Natural killer cell (primary cell): ENCODE measurements around the gene PLXNA4. TPM values are rescaled to one million over a fixed set of nuclear protein-coding genes. Genes with fewer than 3 reads are reported as not detected.

Source experiments
- ATAC-seq, 3 donors: fragments of 150-1000 bp in 2 of 3; fragments of 200-7000 bp in 1 of 3; cut with Tn5 transposase; 1 replicate in 1 of 3; 2 replicates in 2 of 3; pipeline ENCODE4 v1.10.0; 2021; ENCODE audit warnings: mild to moderate bottlenecking in 2 of 3, moderate library complexity in 2 of 3
- DNase-seq, 2 donors: peaks; one replicate each; pipeline versions ENCODE4 v3.0.0 to v3.0.0-alpha.2; 2013 to 2021; ENCODE audit warnings: mixed read lengths in 1 of 2
- H3K27ac ChIP-seq: one replicate; pipeline ENCODE4 v1.5.1; 2013; ENCODE audit warnings: mild to moderate bottlenecking, low read length
- H3K27me3 ChIP-seq: one replicate; pipeline ENCODE4 v1.6.1; 2013; ENCODE audit warnings: low read length; ENCODE audit not compliant: control insufficient read depth, insufficient read depth
- H3K36me3 ChIP-seq: one replicate; pipeline ENCODE4 v1.6.1; 2013; ENCODE audit warnings: low read length; ENCODE audit not compliant: control insufficient read depth, insufficient read depth
- H3K4me1 ChIP-seq: one replicate; pipeline ENCODE4 v1.6.1; 2013; ENCODE audit warnings: low read length; ENCODE audit not compliant: control insufficient read depth, insufficient read depth
- H3K4me3 ChIP-seq: one replicate; pipeline ENCODE4 v1.5.1; 2013; ENCODE audit warnings: low read length
- H3K9me3 ChIP-seq: one replicate; pipeline ENCODE4 v1.6.1; 2013; ENCODE audit warnings: low read length; ENCODE audit not compliant: control insufficient read depth, insufficient read depth
- H3K27ac Mint-ChIP-seq, 2 donors: one replicate each; pipeline ENCODE4 v1.8.0; 2022; ENCODE audit warnings: mild to moderate bottlenecking in 2 of 2, mixed read lengths in 2 of 2, moderate library complexity in 1 of 2
- H3K27me3 Mint-ChIP-seq, 2 donors: one replicate each; pipeline ENCODE4 v1.8.0; 2022; ENCODE audit warnings: low read depth in 2 of 2, mixed read lengths in 2 of 2
- H3K36me3 Mint-ChIP-seq: one replicate; pipeline ENCODE4 v1.8.0; 2022; ENCODE audit warnings: mixed read lengths
- H3K4me1 Mint-ChIP-seq, 2 donors: one replicate each; pipeline ENCODE4 v1.8.0; 2022; ENCODE audit warnings: mixed read lengths in 2 of 2
- H3K4me3 Mint-ChIP-seq: one replicate; pipeline ENCODE4 v1.8.0; 2022; ENCODE audit warnings: mild to moderate bottlenecking, moderate library complexity, mixed read lengths
- H3K9me3 Mint-ChIP-seq, 2 donors: one replicate each; pipeline ENCODE4 v1.8.0; 2022; ENCODE audit warnings: mixed read lengths in 2 of 2
- WGBS: methylation state at CpG from one replicate; pipeline ENCODE4 v1.1.7; 2013; ENCODE audit warnings: missing lambda C conversion rate; ENCODE audit not compliant: insufficient coverage; 5-methylcytosine and 5-hydroxymethylcytosine counted together
- intact Hi-C: fragments of 100-400 bp; cut with micrococcal nuclease; formaldehyde crosslinking; loops from one replicate; pipeline ENCODE4 v1.14.2; 2022
- total RNA-seq, 4 donors: library from RNA; stranded (reverse); fragments of 120-200 nt in 1 of 4; gene quantifications; one replicate each; pipeline versions ENCODE4 v1.2.3 to v1.2.4, GENCODE V29; 2013 to 2022
- TF ChIP-seq, protein P1 (sequence below): fragments of 200-600 bp; IDR thresholded peaks from one replicate; pipeline ENCODE4 v1.8.0; 2022; ENCODE audit warnings: antibody characterized with exemption

Gene PLXNA4
- total RNA-seq, 3 donors from 2014 or later (not counting 1 experiment from before 2014, with no cell fraction given), result 5.1 to 15.3 (median 10.9) TPM

GRCh38 chr7:132436121-132436520, 140.1 kb downstream of the PLXNA4 start:
- TF ChIP-seq, protein P1, sequence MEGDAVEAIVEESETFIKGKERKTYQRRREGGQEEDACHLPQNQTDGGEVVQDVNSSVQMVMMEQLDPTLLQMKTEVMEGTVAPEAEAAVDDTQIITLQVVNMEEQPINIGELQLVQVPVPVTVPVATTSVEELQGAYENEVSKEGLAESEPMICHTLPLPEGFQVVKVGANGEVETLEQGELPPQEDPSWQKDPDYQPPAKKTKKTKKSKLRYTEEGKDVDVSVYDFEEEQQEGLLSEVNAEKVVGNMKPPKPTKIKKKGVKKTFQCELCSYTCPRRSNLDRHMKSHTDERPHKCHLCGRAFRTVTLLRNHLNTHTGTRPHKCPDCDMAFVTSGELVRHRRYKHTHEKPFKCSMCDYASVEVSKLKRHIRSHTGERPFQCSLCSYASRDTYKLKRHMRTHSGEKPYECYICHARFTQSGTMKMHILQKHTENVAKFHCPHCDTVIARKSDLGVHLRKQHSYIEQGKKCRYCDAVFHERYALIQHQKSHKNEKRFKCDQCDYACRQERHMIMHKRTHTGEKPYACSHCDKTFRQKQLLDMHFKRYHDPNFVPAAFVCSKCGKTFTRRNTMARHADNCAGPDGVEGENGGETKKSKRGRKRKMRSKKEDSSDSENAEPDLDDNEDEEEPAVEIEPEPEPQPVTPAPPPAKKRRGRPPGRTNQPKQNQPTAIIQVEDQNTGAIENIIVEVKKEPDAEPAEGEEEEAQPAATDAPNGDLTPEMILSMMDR, result no peak
- Histone ChIP-seq H3K9me3 (no peaks in the 10 kb centered on the region), H3K27me3 (no peaks in the 10 kb centered on the region), H3K4me1 (peaks cover 76% of the 10 kb centered on the region), H3K4me3 (no peak overlapping the region), H3K27ac (peak overlapping the region; percentile 94), H3K36me3 (no peaks in the 10 kb centered on the region)
- H3K27me3 Mint-ChIP-seq, result no peaks in the 10 kb centered on the region
- intact Hi-C loops, result loop anchor here (10.0 kb wide), 1 partner anchor 819 kb away; the partner anchor contains the start of gene EXOC4
- no peaks in the 10 kb centered on the region for H3K9me3 Mint-ChIP-seq
- ATAC-seq (no peak), DNase-seq (no peak)
- H3K27ac Mint-ChIP-seq, result peak overlapping the region; percentile 88 to 94
- no peaks in the 10 kb centered on the region for H3K36me3 Mint-ChIP-seq
- H3K4me1 Mint-ChIP-seq, result peaks cover 88 to 91% of the 10 kb centered on the region in 2 donors
- H3K4me3 Mint-ChIP-seq, result peak overlapping the region; percentile 78
- WGBS, result 93% methylated on average over 8 of the region's 8 CpGs

- peak in 1 of 2 donors; percentile 45 for DNase-seq
- H3K9me3 Mint-ChIP-seq, result no peaks in the 10 kb centered on the region
- H3K4me1 ChIP-seq, result peaks cover 84% of the 10 kb centered on the region
- peaks cover 91 to 97% of the 10 kb centered on the region in 2 donors for H3K4me1 Mint-ChIP-seq
- TF ChIP-seq, protein P1, result no peak
- peak; percentile 25 to 43 (median 38) for ATAC-seq
- 38% methylated on average over 15 of the region's 18 CpGs for WGBS
- no peaks in the 10 kb centered on the region for H3K36me3 Mint-ChIP-seq
- no peaks in the 10 kb centered on the region for H3K27me3 ChIP-seq
- intact Hi-C loops, result loop anchor here (10.0 kb wide), 1 partner anchor 819 kb away; the partner anchor contains the start of gene EXOC4
- peak overlapping the region; percentile 78 for H3K4me3 Mint-ChIP-seq
- H3K27ac ChIP-seq, result peak overlapping the region; percentile 94
- no peaks in the 10 kb centered on the region for H3K9me3 ChIP-seq
- H3K27me3 Mint-ChIP-seq, result no peaks in the 10 kb centered on the region
- H3K27ac Mint-ChIP-seq, result peak overlapping the region; percentile 88 to 94
- no peak overlapping the region for H3K4me3 ChIP-seq
- H3K36me3 ChIP-seq, result no peaks in the 10 kb centered on the region
These were observed 141.0 kb downstream of the PLXNA4 start for GRCh38 chr7:132435016-132435990.

GRCh38 chr7:132434041-132434440, 142.2 kb downstream of the PLXNA4 start:
- Mint-ChIP-seq H3K27ac (peak overlapping the region; percentile 88 to 94), H3K4me3 (peak overlapping the region; percentile 78), H3K9me3 (no peaks in the 10 kb centered on the region), H3K27me3 (no peaks in the 10 kb centered on the region), H3K36me3 (no peaks in the 10 kb centered on the region), H3K4me1 (peaks cover 94 to 98% of the 10 kb centered on the region in 2 donors)
- intact Hi-C loops, result loop anchor here (10.0 kb wide), 1 partner anchor 821 kb away; the partner anchor contains the start of gene EXOC4
- TF ChIP-seq, protein P1, result no peak
- Histone ChIP-seq H3K4me3 (no peak overlapping the region), H3K27ac (peak overlapping the region; percentile 94), H3K27me3 (no peaks in the 10 kb centered on the region), H3K36me3 (no peaks in the 10 kb centered on the region), H3K9me3 (no peaks in the 10 kb centered on the region), H3K4me1 (peaks cover 92% of the 10 kb centered on the region)
- 96% methylated on average over 7 of the region's 7 CpGs for WGBS
- DNase-seq (no peak), ATAC-seq (no peak)
